ENCODE results near the gene ACTRT3.
"Not testable (repeated sequence)": the region's sequence is repeated elsewhere in the genome, so short reads cannot be mapped to it uniquely, and the experiment has no call there.

ACTRT3 gene

DNA sequence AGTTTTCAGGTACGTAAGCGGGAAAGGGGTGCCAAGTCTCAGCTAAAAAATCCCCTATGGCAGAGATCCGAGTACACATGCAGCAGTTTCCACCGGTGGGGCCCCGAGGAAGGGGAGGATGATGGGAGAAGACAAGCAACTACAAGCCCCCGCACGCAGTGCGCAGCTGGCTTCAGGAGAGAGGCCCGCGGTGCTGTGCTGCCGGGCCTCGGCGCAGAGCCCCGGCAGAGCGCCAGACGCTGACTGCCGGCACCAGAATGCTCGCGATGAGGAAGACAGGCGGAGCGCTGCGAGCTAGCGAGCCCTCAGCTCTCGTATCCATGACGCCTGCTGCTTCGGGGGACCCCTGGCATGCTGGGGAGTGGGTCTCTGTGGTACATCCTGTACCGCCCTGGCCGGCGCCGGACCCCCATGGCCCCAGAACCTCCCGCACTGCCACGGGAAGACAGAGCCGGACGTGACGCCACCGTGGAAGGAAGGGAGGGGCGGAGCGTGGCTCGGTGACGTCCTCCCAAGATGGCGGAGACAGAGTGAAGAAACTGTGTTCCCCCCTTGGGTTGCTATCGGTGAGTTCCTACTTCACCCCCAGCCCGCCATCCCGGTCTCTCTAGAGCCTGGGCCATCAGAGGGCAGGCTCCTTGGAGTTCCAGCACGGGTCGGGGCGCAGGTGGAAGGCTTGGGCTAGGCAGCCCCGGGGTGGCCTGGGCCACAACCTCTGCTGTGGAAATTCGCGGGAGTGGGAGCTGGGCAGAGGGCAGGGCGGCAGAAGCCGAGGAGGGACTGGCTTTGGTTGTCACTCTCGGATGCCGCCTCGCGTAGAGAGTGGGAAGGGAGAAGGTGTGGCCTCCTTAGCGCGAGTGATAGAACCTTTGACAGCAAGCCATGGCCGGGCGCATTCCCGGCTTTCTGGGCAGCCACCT, 3.8 kb upstream of the ACTRT3 start, which contains the start of gene MYNN:
TSS of gene MYNN (plus strand) at position 500 of the 920 bp plus-strand sequence. CDS start 900 bp downstream, outside the sequence.
- DNase-seq (ENCODE audit: low read depth in 2 of 2): peak; percentile 87 to 88

GRCh38 chr3:169772305-169772896, 3.0 kb upstream of the ACTRT3 start:
- peak; percentile 36 to 57 for DNase-seq (ENCODE audit: low read depth in 2 of 2)

DNA sequence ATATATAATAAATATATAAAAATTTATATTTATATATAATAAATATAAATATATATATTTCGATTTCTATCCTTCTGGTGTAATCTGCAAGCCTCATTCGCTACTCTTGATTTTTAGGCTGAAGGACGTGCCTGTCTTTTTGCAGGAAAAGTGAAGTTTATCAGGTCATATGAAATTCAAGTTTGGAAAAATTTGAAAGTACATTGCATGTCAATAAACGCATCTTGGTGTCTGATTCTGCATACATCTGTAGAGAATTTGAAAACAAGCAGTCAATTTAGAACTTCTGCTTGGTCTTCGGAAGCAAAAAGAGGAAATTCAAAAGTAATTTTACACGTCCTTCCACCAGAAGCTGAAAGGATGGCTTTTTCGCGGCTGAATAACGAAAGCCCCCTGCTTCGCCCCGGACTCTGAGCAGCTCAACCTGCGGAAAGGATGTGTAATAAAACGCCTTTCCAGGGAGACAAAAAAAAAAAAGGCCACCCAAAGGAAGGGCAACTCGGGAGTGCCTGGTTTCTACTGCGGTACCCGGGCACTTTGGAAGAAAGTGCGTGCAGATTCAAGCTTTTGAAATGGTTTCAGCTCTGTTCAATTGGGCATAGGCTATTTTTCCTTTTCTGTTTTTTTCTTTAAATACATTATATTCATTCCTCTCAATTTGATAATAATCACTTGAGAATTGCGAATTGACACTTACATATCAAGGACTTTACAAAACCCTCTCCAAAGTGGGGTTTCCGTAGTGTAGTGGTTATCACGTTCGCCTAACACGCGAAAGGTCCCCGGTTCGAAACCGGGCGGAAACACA, 2.3 kb upstream of the ACTRT3 start:
- peak; percentile 23 to 29 for DNase-seq (ENCODE audit: low read depth in 2 of 2)

DNA sequence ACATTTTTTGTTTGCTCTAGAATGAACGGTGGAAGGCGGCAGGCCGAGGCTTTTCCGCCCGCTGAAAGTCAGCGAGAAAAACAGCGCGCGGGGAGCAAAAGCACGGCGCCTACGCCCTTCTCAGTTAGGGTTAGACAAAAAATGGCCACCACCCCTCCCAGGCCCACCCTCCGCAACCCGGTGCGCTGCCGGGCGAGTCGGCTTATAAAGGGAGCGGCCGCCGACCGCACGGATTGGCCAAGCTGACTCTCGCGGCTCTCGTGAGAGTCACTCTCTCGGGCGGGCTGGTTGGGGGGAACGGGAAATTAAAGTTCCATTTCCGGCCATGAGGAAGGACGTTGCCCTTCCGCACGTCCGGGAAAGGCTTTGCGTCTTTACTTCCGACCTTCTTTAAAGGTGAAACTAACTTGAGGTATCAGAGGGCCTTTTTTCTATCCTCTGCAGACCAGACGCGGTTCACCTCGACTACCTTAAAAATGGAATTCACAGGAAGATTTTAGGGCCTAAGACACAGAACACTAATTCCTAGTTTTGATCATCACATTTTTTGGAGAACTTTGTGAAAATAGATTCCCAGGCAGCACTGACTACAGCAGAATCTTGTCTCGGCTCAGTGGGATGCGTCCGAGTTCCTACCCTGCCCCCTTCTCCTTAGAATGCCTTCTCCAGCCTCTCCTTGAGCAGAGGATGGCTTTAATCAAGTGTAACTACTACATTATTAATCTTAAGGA, 4.3 kb downstream of the ACTRT3 start, which contains the start of gene TERC:
TSS of gene TERC (minus strand) at position 179 of the 731 bp plus-strand sequence.
- DNase-seq (ENCODE audit: low read depth in 2 of 2): peak; percentile 87 to 89

DNA sequence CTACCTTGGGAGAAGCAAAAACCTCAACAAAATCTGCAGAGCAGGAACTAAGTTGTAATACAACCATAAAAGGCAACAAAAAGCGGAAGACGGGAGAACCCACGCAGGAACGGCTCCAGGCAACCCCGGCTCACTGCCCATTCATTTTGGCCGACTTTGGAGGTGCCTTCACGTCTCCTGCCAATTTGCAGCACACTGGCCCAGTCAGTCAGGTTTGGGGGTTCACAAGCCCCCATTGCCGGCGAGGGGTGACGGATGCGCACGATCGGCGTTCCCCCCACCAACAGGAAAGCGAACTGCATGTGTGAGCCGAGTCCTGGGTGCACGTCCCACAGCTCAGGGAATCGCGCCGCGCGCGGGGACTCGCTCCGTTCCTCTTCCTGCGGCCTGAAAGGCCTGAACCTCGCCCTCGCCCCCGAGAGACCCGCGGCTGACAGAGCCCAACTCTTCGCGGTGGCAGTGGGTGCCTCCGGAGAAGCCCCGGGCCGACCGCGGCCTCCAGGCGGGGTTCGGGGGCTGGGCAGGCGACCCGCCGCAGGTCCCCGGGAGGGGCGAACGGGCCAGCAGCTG, 5.0 kb downstream of the ACTRT3 start:
- DNase-seq (ENCODE audit: low read depth in 2 of 2): peak; percentile 52 to 58

GRCh38 chr3:169760479-169760878, 8.9 kb downstream of the ACTRT3 start:
- DNase-seq (ENCODE audit: low read depth in 2 of 2): no peak

DNA sequence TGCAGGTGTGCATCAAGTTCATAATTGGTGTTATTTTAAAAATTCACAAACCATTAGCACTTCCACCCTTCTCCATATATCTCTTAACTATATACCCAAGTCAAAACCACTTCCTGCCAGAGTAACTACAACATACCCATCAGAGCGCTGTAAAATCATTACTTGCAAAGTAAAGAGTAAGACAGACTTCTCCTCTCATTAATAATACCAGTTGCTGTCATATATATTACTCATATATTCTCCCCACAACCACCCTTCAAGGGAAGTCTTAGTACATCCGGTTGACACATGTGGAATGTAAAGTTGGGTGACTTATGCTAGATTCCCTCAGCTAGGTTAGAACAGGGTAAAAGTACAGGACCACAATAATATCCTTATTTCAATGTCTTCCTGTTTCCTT, 10.1 kb downstream of the ACTRT3 start:
- DNase-seq (ENCODE audit: low read depth in 2 of 2): no peak

DNA sequence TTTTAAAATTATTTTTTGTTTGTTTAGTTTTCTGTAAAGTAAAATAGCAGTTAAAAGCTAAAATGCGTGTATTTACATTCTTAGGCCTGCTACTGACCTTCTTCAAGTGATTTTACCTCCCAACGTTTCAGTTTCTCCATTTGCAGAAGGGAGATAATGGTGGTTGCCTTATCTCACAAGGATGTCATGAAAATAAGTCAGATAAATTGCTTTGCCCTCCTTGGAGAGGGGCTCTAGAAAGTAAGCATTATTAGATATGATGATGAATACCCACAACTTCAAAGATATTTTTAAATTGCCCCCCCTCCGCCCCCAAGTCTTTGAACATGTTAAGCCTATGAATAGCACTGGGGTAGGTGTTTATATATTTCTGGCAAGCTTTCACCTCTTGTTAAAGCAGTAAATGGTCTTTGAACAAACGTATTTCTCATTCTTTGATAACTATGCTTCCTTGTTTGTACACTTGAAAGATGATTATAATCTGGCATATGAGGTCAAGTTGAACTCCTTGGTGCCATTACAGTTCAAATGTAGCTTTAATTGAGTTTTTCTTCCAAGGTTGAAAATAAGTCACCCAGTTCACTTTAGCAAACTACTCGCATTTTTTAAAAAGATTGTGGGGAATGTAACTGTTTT, 10.9 kb downstream of the ACTRT3 start:
- DNase-seq (ENCODE audit: low read depth in 2 of 2): no peak

- DNase-seq (ENCODE audit: low read depth in 2 of 2): no peak
These were observed 13.9 kb downstream of the ACTRT3 start for GRCh38 chr3:169755488-169755887.

GRCh38 chr3:169754711-169755110, 14.7 kb downstream of the ACTRT3 start:
- DNase-seq (ENCODE audit: low read depth in 2 of 2): no peak

DNA sequence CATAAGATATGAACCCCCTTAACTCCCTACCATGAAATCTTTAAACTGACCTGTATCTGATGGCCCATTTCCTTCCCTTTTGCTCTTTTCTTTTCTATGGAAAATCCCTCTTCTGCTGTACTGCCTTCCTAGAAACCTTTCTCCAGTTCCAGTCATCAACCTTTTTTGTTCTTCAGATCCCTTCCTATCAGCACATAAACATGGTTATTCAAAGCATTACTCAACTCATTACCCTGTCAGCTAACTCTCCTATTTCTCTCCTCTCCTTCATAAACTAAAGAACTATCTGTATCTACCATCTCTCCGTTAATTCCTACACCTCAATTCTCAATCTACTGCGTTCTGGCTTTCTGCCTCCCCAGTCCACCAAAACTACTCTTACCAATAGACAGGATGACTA, 17.5 kb downstream of the ACTRT3 start:
- DNase-seq (ENCODE audit: low read depth in 2 of 2): no peak

GRCh38 chr3:169750665-169751064, 18.7 kb downstream of the ACTRT3 start:
- no peak for DNase-seq (ENCODE audit: low read depth in 2 of 2)

DNA sequence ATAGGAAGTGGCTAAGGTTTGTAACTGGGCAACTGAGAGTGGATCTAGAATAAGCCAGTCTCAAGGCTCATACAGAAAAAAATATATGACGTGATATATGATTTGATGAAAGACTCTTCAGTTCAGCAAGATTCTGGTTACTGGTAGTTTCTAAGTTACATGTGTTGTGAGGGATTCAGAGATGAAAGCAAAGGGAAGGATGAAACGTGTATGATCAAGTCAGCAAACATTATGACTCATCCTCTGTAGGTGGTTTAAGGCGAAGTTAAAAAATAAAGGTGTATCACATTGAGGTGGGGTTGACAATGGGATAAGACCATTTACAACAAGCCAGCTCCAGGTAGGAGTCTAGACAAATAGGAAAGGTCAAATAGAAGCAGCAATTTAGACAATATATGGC, 20.7 kb downstream of the ACTRT3 start:
- DNase-seq (ENCODE audit: low read depth in 2 of 2): no peak

DNA sequence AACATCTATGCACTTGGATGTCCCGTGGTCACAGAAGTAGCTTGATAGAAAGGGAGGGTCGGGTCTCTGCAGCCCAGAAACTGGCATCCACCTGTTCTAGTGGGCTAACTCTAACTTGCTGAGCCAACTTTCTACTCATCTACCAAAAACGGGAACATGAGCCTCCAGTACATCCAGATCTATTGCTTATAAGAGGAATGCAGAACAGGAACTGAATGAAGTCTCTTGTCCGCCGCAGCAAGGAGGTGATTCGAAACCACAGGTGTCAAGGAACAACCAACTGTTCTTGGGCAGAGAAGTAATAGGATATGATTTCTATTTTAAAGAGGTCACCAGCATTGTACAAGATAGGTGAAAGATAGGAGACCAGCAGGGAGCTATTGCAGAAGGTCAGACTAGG, 22.4 kb downstream of the ACTRT3 start:
- no peak for DNase-seq (ENCODE audit: low read depth in 2 of 2)

GRCh38 chr3:169744366-169745054, 24.9 kb downstream of the ACTRT3 start:
- DNase-seq (ENCODE audit: low read depth in 2 of 2): no peak

DNA sequence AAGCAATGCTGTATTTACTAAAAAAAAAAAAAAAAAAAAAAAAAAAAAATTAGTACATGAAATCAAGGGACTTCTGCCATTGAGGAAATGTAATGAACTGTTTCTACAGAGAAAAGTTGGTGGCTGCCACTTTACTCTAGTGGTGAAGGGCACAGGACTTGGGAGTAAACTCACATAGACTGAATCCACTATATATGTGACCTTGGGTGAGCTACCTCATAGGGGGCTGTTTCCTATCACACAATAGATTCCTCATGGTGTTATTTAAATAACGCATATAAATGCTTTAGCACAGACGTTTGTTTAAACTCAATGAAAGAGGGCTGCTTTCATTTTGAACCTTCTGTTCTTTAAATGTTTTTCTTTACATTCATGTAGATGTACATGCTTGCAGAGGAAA, 30.3 kb downstream of the ACTRT3 start:
- no peak for DNase-seq (ENCODE audit: low read depth in 2 of 2)

DNA sequence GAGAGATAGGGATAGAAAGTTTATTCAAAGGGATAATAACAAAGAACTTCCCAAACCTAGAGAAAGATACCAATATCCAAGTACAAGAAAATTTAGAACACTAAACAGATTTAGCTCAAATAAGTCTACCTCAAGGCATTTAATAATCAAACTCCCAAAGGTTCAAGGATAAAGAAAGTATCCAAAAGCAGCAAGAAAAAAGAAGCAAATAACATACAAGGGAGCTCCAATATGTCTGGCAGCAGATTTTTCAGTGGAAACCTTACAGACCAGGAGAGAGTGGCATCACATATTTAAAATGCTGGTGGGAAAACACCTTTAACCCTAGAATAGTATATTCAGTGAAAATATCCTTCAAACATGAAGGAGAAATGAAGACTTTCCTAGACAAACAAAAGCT, 37.5 kb downstream of the ACTRT3 start:
- DNase-seq (ENCODE audit: low read depth in 2 of 2): not testable (repeated sequence)

GRCh38 chr3:169722724-169723123, 46.6 kb downstream of the ACTRT3 start:
- DNase-seq (ENCODE audit: low read depth in 2 of 2): no peak

- not testable (repeated sequence) for DNase-seq (ENCODE audit: low read depth in 2 of 2)
These were observed 50.9 kb downstream of the ACTRT3 start for GRCh38 chr3:169718415-169718814.
